Measurements from ENCODE around the gene A1BG. TPM values are rescaled to one million over a fixed set of nuclear protein-coding genes. Genes with fewer than 3 reads are reported as not detected.

The A1BG gene
- total RNA-seq, 1 experiment from 2014 or later: 1.2 TPM

DNA sequence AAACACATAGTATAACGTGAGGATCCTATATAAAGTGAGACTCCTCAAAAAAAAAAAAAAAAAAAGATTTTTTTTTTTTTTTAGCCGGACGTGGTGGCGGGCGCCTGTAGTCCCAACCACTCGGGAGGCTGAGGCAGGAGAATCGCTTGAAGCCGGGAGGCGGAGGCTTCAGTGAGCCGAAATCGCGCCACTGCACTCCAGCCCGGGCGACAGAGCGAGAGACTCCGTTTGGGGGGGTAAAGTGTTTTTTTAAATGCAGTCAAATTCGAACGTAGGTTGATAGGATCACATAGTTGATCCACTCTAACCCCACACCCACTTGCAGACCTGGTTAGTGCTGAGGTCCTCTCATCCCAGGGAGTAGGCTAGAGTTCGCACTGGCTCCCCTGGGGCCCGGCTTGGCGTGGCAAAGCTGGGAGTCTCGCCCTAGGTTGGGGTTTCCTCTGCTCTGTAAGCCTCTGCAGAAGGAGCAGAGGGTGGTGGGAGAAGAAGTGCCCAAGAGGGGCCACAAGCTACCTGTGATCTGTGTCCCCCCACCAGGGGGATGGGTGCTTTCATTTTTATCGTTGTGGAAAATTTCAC, 48.6 kb upstream of the A1BG start:
- Histone ChIP-seq H3K9me2 (ENCODE audit: insufficient read depth) (no peaks in the 10 kb centered on the region), H3K4me1 (ENCODE audit: control insufficient read depth in 1 of 2, insufficient read depth in 2 of 2, low read length in 2 of 2) (peaks cover 15 to 26% of the 10 kb centered on the region in 2 experiments), H3K27ac (ENCODE audit: low read depth, low read length) (peak overlapping the region; percentile 80), H3K4me3 (replicated peaks in 1 of 2; ENCODE audit: low read depth in 1 of 2, low read length in 2 of 2) (peak overlapping the region; percentile 68 to 83), H3K36me3 (ENCODE audit: control insufficient read depth in 1 of 2, insufficient read depth in 2 of 2, low read length in 2 of 2) (no peaks in the 10 kb centered on the region), H4K20me1 (ENCODE audit: insufficient read depth) (no peaks in the 10 kb centered on the region), H3K9me3 (ENCODE audit: control insufficient read depth in 1 of 2, insufficient read depth in 1 of 2, low read depth in 1 of 2, low read length in 2 of 2) (no peaks in the 10 kb centered on the region), H3K4me2 (ENCODE audit: low read length) (peak overlapping the region; percentile 97), H3K27me3 (ENCODE audit: insufficient read depth, low read length) (no peaks in the 10 kb centered on the region), H3K79me2 (ENCODE audit: insufficient read depth, low read length) (peaks cover 15% of the 10 kb centered on the region), H2AFZ (ENCODE audit: low read depth, low read length, poor library complexity, severe bottlenecking) (no peak overlapping the region), H3K9ac (ENCODE audit: low read length) (peak overlapping the region; percentile 86)
- no peak for ATAC-seq
- POLR2A ChIA-PET: interaction anchor here (0.7 kb wide), 1 partner anchor 152 kb away, joined by 4 read pairs; no protein-coding TSS in a partner anchor
- intact Hi-C loops (cut with micrococcal nuclease): no loop called here
- RAD21 ChIA-PET (ENCODE audit: low non-redundant PET in 1 of 2, low total read pairs in 2 of 2, uncharacterized antibody in 2 of 2, unreplicated experiment in 2 of 2): no interaction called here
- CTCF ChIA-PET: no interaction called here
- TSS peak; percentile 45 for BruUV-seq (replicated peaks)
- DNase-seq (ENCODE audit: low read depth, low spot score): no peak
- TF ChIP-seq TCF7L2 (IDR thresholded peaks at IDR 0.05; ENCODE audit: borderline replicate concordance, extremely low read depth, insufficient read depth, insufficient read length) (no peak), ELF1 (IDR thresholded peaks at IDR 0.05; ENCODE audit: borderline replicate concordance, low read depth) (no peak), FOSL1 (IDR thresholded peaks at IDR 0.05; ENCODE audit: low read depth) (no peak)

GRCh38 chr19:58400916-58401839, 47.9 kb upstream of the A1BG start:
- DNase-seq (ENCODE audit: low read depth, low spot score) (peak; percentile 99), ATAC-seq (peak; percentile 96)
- intact Hi-C loops (cut with micrococcal nuclease): no loop called here
- Histone ChIP-seq H3K4me2 (ENCODE audit: low read length) (peak overlapping the region; percentile 97), H3K27ac (ENCODE audit: low read depth, low read length) (peak overlapping the region; percentile 80), H3K9me2 (ENCODE audit: insufficient read depth) (no peaks in the 10 kb centered on the region), H4K20me1 (ENCODE audit: insufficient read depth) (no peaks in the 10 kb centered on the region), H3K79me2 (ENCODE audit: insufficient read depth, low read length) (peaks cover 15% of the 10 kb centered on the region), H3K27me3 (ENCODE audit: insufficient read depth, low read length) (no peaks in the 10 kb centered on the region), H3K36me3 (ENCODE audit: control insufficient read depth in 1 of 2, insufficient read depth in 2 of 2, low read length in 2 of 2) (no peaks in the 10 kb centered on the region), H3K4me3 (replicated peaks in 1 of 2; ENCODE audit: low read depth in 1 of 2, low read length in 2 of 2) (peak overlapping the region; percentile 68 to 83), H3K9me3 (ENCODE audit: control insufficient read depth in 1 of 2, insufficient read depth in 1 of 2, low read depth in 1 of 2, low read length in 2 of 2) (no peaks in the 10 kb centered on the region), H3K9ac (ENCODE audit: low read length) (peak overlapping the region; percentile 86), H3K4me1 (ENCODE audit: control insufficient read depth in 1 of 2, insufficient read depth in 2 of 2, low read length in 2 of 2) (peaks cover 12 to 21% of the 10 kb centered on the region in 2 experiments), H2AFZ (ENCODE audit: low read depth, low read length, poor library complexity, severe bottlenecking) (no peak overlapping the region)
- CTCF ChIA-PET: no interaction called here
- RAD21 ChIA-PET (ENCODE audit: low non-redundant PET in 1 of 2, low total read pairs in 2 of 2, uncharacterized antibody in 2 of 2, unreplicated experiment in 2 of 2): no interaction called here
- POLR2A ChIA-PET: no interaction called here
- TF ChIP-seq POLR2A (IDR thresholded peaks at IDR 0.05; ENCODE audit: borderline replicate concordance, extremely low read depth, insufficient read depth, insufficient read length) (peak; percentile 94), CEBPB (IDR thresholded peaks at IDR 0.05; ENCODE audit: low read depth) (no peak), CBX3 (IDR thresholded peaks at IDR 0.05; ENCODE audit: low read depth) (no peak), EGR1 (IDR thresholded peaks at IDR 0.05; ENCODE audit: low read depth) (no peak), RAD21 (IDR thresholded peaks at IDR 0.05; ENCODE audit: low read depth) (no peak), JUND (IDR thresholded peaks at IDR 0.05) (no peak), FOSL1 (IDR thresholded peaks at IDR 0.05; ENCODE audit: low read depth) (no peak), ZFX (IDR thresholded peaks at IDR 0.05) (no peak), SIN3A (IDR thresholded peaks at IDR 0.05; ENCODE audit: low read depth) (peak; percentile 37; the same call in 1 of the 2 replicates), YY1 (IDR thresholded peaks at IDR 0.05; ENCODE audit: extremely low read depth, insufficient replicate concordance, low read depth, low read length) (peak; percentile 48), POLR2AphosphoS5 (IDR thresholded peaks at IDR 0.05; ENCODE audit: low read depth, low read length) (peak; percentile 90), CTCF (IDR thresholded peaks at IDR 0.05 in 2 of 3, conservative IDR thresholded peaks at IDR 0.05 in 1 of 3; ENCODE audit: borderline replicate concordance in 1 of 3, insufficient read depth in 1 of 3, low read depth in 2 of 3, low read length in 2 of 3) (no peak), SRF (IDR thresholded peaks at IDR 0.05; ENCODE audit: low read depth) (peak; percentile 39; the same call in 1 of the 2 replicates), SP1 (IDR thresholded peaks at IDR 0.05; ENCODE audit: low read depth) (peak; percentile 95)
- TF ChIP-seq, protein P1, sequence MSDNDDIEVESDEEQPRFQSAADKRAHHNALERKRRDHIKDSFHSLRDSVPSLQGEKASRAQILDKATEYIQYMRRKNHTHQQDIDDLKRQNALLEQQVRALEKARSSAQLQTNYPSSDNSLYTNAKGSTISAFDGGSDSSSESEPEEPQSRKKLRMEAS (IDR thresholded peaks at IDR 0.05): peak; percentile 67
- no TSS peak for BruUV-seq (replicated peaks)
